Measurements from ENCODE around the gene SPATA3. TPM values are rescaled to one million over a fixed set of nuclear protein-coding genes. Genes with fewer than 3 reads are reported as not detected.

The SPATA3 gene
- total RNA-seq, 2 experiments from 2014 or later: not detected

DNA sequence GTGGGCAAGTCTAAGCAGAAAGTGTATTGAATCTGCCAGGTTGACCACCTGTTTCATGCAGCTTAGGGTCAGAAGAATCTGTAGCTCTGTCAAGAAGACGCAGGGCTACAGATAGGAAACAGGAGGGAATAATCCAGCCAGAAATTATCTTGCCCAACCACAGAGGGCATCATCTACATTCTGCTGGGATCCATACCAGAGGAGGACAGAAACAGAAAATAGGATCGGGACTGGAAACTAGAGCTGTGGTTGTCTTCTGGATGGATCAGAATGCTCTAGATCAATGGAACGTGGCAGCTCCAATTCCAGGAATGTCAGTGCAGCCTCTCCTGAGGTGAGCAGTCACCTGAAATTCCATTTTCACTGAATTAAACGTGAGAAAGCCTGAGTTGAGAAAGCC, 3.6 kb downstream of the SPATA3 start:
- Histone ChIP-seq H3K4me3 (ENCODE audit: low read length) (no peak overlapping the region), H3K36me3 (ENCODE audit: insufficient read depth, low read length) (no peaks in the 10 kb centered on the region), H3K27ac (ENCODE audit: low read depth in 1 of 2, low read length in 2 of 2) (no peak overlapping the region), H3K9me3 (ENCODE audit: control insufficient read depth in 1 of 2, insufficient read depth in 1 of 2, low read length in 2 of 2) (peaks cover 4 to 14% of the 10 kb centered on the region in 2 experiments), H3K4me1 (ENCODE audit: insufficient read depth, low read length) (no peaks in the 10 kb centered on the region), H3K27me3 (ENCODE audit: control insufficient read depth in 1 of 2, insufficient read depth in 2 of 2, low read length in 2 of 2) (peaks cover 6 to 26% of the 10 kb centered on the region in 2 experiments)
- no peak for TF ChIP-seq CTCF (IDR thresholded peaks at IDR 0.05)
- Mint-ChIP-seq H3K9me3 (peaks cover 3% of the 10 kb centered on the region), H3K36me3 (ENCODE audit: low read depth) (no peaks in the 10 kb centered on the region), H3K27me3 (peaks cover 61% of the 10 kb centered on the region), H3K4me3 (no peak overlapping the region), H3K27ac (no peak overlapping the region), H3K4me1 (ENCODE audit: low read depth) (no peaks in the 10 kb centered on the region)
- ChIA-PET POLR2A (no interaction called here), CTCF (no interaction called here)
- intact Hi-C loops (cut with DNase I, micrococcal nuclease): no loop called here
- DNase-seq (no peak), ATAC-seq (ENCODE audit: poor library complexity) (no peak)

DNA sequence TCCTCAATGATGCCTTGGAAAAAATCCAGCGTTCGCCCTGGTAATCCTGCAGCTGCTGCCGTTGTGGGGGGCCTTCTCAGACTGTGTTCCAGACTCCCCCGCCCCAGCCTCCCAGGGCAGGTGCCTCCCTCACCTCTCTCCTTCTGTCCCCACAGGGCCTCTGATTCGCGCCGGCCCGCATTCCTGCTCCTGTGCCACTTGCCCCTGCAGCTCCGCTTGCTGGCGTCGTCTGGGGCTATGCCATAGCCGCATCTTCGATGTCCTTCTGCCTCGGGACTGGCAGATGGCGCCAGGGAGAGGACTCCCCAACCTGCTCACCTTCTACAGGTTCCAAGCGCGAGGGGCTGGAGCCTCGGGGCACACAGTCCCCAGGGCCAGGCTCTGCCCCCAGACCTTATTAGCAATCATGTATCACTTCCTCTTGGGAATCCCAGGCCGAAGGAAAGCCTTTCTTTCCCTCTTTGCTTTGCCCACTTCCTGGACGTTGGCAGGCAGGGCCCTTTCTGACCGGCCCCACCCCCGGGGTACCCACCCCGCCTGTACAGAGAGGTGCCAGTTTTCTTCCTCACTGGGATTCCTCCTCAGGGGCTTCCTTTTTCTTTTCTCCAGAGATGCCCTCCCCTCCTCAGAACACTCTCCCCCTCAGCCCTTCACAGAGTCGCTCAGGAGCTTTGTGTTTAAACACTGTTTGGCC, 4.4 kb downstream of the SPATA3 start:
- intact Hi-C loops (cut with DNase I, micrococcal nuclease): no loop called here
- no peaks in the 10 kb centered on the region for H3K4me1 ChIP-seq (ENCODE audit: insufficient read depth, low read length)
- no peak overlapping the region for H3K27ac Mint-ChIP-seq
- ATAC-seq (ENCODE audit: poor library complexity): no peak
- peaks cover 4 to 14% of the 10 kb centered on the region in 2 experiments for H3K9me3 ChIP-seq (ENCODE audit: control insufficient read depth in 1 of 2, insufficient read depth in 1 of 2, low read length in 2 of 2)
- H3K4me3 ChIP-seq (ENCODE audit: low read length): no peak overlapping the region
- no peak overlapping the region for H3K27ac ChIP-seq (ENCODE audit: low read depth in 1 of 2, low read length in 2 of 2)
- POLR2A ChIA-PET: no interaction called here
- peaks cover 5% of the 10 kb centered on the region for H3K9me3 Mint-ChIP-seq
- no peaks in the 10 kb centered on the region for H3K36me3 Mint-ChIP-seq (ENCODE audit: low read depth)
- H3K4me1 Mint-ChIP-seq (ENCODE audit: low read depth): no peaks in the 10 kb centered on the region
- TF ChIP-seq CTCF (IDR thresholded peaks at IDR 0.05): no peak
- DNase-seq: no peak
- H3K27me3 Mint-ChIP-seq: peaks cover 57% of the 10 kb centered on the region
- peaks cover 6 to 26% of the 10 kb centered on the region in 2 experiments for H3K27me3 ChIP-seq (ENCODE audit: control insufficient read depth in 1 of 2, insufficient read depth in 2 of 2, low read length in 2 of 2)
- no peaks in the 10 kb centered on the region for H3K36me3 ChIP-seq (ENCODE audit: insufficient read depth, low read length)
- CTCF ChIA-PET: no interaction called here
- no peak overlapping the region for H3K4me3 Mint-ChIP-seq

- CTCF ChIA-PET: no interaction called here
- ATAC-seq (ENCODE audit: poor library complexity): no peak
- Mint-ChIP-seq H3K9me3 (peaks cover 8% of the 10 kb centered on the region), H3K36me3 (ENCODE audit: low read depth) (no peaks in the 10 kb centered on the region), H3K4me3 (no peak overlapping the region), H3K27me3 (peaks cover 55% of the 10 kb centered on the region), H3K27ac (no peak overlapping the region), H3K4me1 (ENCODE audit: low read depth) (no peaks in the 10 kb centered on the region)
- peaks cover 6 to 26% of the 10 kb centered on the region in 2 experiments for H3K27me3 ChIP-seq (ENCODE audit: control insufficient read depth in 1 of 2, insufficient read depth in 2 of 2, low read length in 2 of 2)
- H3K27ac ChIP-seq (ENCODE audit: low read depth in 1 of 2, low read length in 2 of 2): no peak overlapping the region
- no peak for TF ChIP-seq CTCF (IDR thresholded peaks at IDR 0.05)
- no peaks in the 10 kb centered on the region for H3K4me1 ChIP-seq (ENCODE audit: insufficient read depth, low read length)
- H3K9me3 ChIP-seq (ENCODE audit: control insufficient read depth in 1 of 2, insufficient read depth in 1 of 2, low read length in 2 of 2): peaks cover 4 to 9% of the 10 kb centered on the region in 2 experiments
- POLR2A ChIA-PET: no interaction called here
- no peak overlapping the region for H3K4me3 ChIP-seq (ENCODE audit: low read length)
- intact Hi-C loops (cut with DNase I, micrococcal nuclease): no loop called here
- no peaks in the 10 kb centered on the region for H3K36me3 ChIP-seq (ENCODE audit: insufficient read depth, low read length)
- DNase-seq: no peak
Measured at GRCh38 chr2:231001036-231001435, 5.1 kb downstream of the SPATA3 start.
